ENCODE measurements around the gene OSBPL7. TPM values are rescaled to one million over a fixed set of nuclear protein-coding genes. Genes with fewer than 3 reads are reported as not detected.

Gene OSBPL7
- total and polyA plus RNA-seq, 2 donors (not counting 1 experiment from before 2014, with no cell fraction given): 51.0 to 61.3 TPM

DNA sequence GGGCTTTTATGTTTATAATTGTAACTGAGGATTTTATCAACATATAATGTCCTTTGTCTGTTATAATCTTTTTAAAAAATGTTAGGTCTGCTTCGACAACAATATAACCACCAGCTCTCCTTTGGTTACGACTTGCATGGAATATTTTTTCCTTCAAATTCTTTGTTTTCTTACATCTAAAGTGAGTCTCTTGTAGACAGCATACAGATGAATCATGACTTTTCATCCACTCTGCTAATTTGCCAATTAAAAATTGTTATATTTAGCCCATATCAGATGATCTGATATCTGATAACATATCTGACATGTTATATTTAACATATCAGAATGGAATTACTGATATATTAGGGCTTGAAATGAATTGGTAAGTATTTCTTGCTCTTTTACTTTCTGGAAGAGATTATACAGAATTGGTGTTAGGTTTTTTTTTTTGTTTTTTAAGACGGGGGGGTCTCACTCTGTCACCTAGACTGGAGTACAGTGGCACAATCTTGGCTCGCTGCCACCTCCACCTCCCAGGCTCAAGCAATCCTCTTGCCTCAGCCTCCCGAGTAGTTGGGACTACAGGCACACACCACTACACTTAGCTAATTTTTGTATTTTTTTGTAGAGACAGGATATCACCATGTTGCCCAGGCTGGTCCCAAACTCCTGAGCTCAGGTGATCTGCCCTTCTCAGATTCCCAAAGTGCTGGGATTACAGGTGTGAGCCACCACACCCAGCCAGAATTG, 61.0 kb downstream of the OSBPL7 start:
- H3K4me3 ChIP-seq (ENCODE audit: control extremely low read depth in 1 of 5, extremely low read depth in 1 of 5, insufficient read depth in 1 of 5, low read depth in 2 of 5, low read length in 4 of 5): no peak overlapping the region
- H3K27ac ChIP-seq (ENCODE audit: low read length in 2 of 2): no peak overlapping the region
- H3K9ac ChIP-seq (ENCODE audit: low read length): no peak overlapping the region
- H3K79me2 ChIP-seq (ENCODE audit: control insufficient read depth, insufficient read depth, low read length): no peaks in the 10 kb centered on the region
- Mint-ChIP-seq H3K4me3 (no peak overlapping the region), H3K27ac (no peak overlapping the region), H3K27me3 (peaks cover 19% of the 10 kb centered on the region), H3K4me1 (no peaks in the 10 kb centered on the region), H3K9me3 (ENCODE audit: insufficient read depth) (peaks cover 8% of the 10 kb centered on the region)
- ChIA-PET POLR2A (no interaction called here), CTCF (no interaction called here)
- H3K36me3 ChIP-seq (replicated peaks in 1 of 2; ENCODE audit: control extremely low read depth in 1 of 2, control insufficient read depth in 1 of 2, extremely low read depth in 1 of 2, insufficient read depth in 2 of 2, low read length in 1 of 2): no peaks in the 10 kb centered on the region
- no peak for TF ChIP-seq CTCF (IDR thresholded peaks at IDR 0.05)
- TF ChIP-seq EZH2 (IDR thresholded peaks at IDR 0.05; ENCODE audit: borderline replicate concordance, insufficient read depth, low read depth, low read length, poor library complexity, severe bottlenecking): no peak
- intact Hi-C loops (cut with micrococcal nuclease): no loop called here
- H2AFZ ChIP-seq (ENCODE audit: insufficient read depth, low read depth, low read length, poor library complexity, severe bottlenecking): no peak overlapping the region
- H3K4me1 ChIP-seq (ENCODE audit: control insufficient read depth in 2 of 2, insufficient read depth in 2 of 2, low read length in 2 of 2): no peaks in the 10 kb centered on the region
- DNase-seq (no peak), ATAC-seq (ENCODE audit: low read depth) (no peak)
- peaks cover 0 to 28% (median 21%) of the 10 kb centered on the region in 3 donors for H3K9me3 ChIP-seq (ENCODE audit: control extremely low read depth in 1 of 3, control insufficient read depth in 2 of 3, insufficient read depth in 1 of 3, low read length in 2 of 3)
- H3K4me2 ChIP-seq (replicated peaks; ENCODE audit: low read depth, low read length, poor library complexity, severe bottlenecking): no peak overlapping the region
- H4K20me1 ChIP-seq (ENCODE audit: control insufficient read depth, insufficient read depth, low read length, poor library complexity, severe bottlenecking): no peaks in the 10 kb centered on the region
- WGBS (ENCODE audit: insufficient coverage): no CpG with 5 or more reads among the region's 5 CpGs
- H3K27me3 ChIP-seq (replicated peaks in 1 of 4; ENCODE audit: control extremely low read depth in 1 of 4, control insufficient read depth in 3 of 4, insufficient read depth in 4 of 4, low read length in 3 of 4): peaks cover 0 to 3% (median 1%) of the 10 kb centered on the region in 4 experiments

- H3K27me3 Mint-ChIP-seq: peaks cover 15% of the 10 kb centered on the region
- no peak overlapping the region for H2AFZ ChIP-seq (ENCODE audit: insufficient read depth, low read depth, low read length, poor library complexity, severe bottlenecking)
- ATAC-seq (ENCODE audit: low read depth): no peak
- H3K4me1 Mint-ChIP-seq: peaks cover 2% of the 10 kb centered on the region
- no peak overlapping the region for H3K27ac ChIP-seq (ENCODE audit: low read length in 2 of 2)
- no peak for DNase-seq
- TF ChIP-seq CTCF (IDR thresholded peaks at IDR 0.05) (no peak), EZH2 (IDR thresholded peaks at IDR 0.05; ENCODE audit: borderline replicate concordance, insufficient read depth, low read depth, low read length, poor library complexity, severe bottlenecking) (no peak)
- H3K27ac Mint-ChIP-seq: no peak overlapping the region
- no peak overlapping the region for H3K4me3 ChIP-seq (ENCODE audit: control extremely low read depth in 1 of 5, extremely low read depth in 1 of 5, insufficient read depth in 1 of 5, low read depth in 2 of 5, low read length in 4 of 5)
- no peaks in the 10 kb centered on the region for H3K27me3 ChIP-seq (replicated peaks in 1 of 4; ENCODE audit: control extremely low read depth in 1 of 4, control insufficient read depth in 3 of 4, insufficient read depth in 4 of 4, low read length in 3 of 4)
- H3K9me3 ChIP-seq (ENCODE audit: control extremely low read depth in 1 of 3, control insufficient read depth in 2 of 3, insufficient read depth in 1 of 3, low read length in 2 of 3): peaks cover 0 to 25% (median 21%) of the 10 kb centered on the region in 3 donors
- CTCF ChIA-PET: no interaction called here
- no CpG with 5 or more reads among the region's 1 CpG for WGBS (ENCODE audit: insufficient coverage)
- H3K9ac ChIP-seq (ENCODE audit: low read length): no peak overlapping the region
- no peak overlapping the region for H3K4me2 ChIP-seq (replicated peaks; ENCODE audit: low read depth, low read length, poor library complexity, severe bottlenecking)
- no peaks in the 10 kb centered on the region for H3K36me3 ChIP-seq (replicated peaks in 1 of 2; ENCODE audit: control extremely low read depth in 1 of 2, control insufficient read depth in 1 of 2, extremely low read depth in 1 of 2, insufficient read depth in 2 of 2, low read length in 1 of 2)
- no peaks in the 10 kb centered on the region for H3K4me1 ChIP-seq (ENCODE audit: control insufficient read depth in 2 of 2, insufficient read depth in 2 of 2, low read length in 2 of 2)
- peaks cover 6% of the 10 kb centered on the region for H3K9me3 Mint-ChIP-seq (ENCODE audit: insufficient read depth)
- intact Hi-C loops (cut with micrococcal nuclease): no loop called here
- H4K20me1 ChIP-seq (ENCODE audit: control insufficient read depth, insufficient read depth, low read length, poor library complexity, severe bottlenecking): no peaks in the 10 kb centered on the region
- H3K4me3 Mint-ChIP-seq: no peak overlapping the region
- POLR2A ChIA-PET: no interaction called here
- no peaks in the 10 kb centered on the region for H3K79me2 ChIP-seq (ENCODE audit: control insufficient read depth, insufficient read depth, low read length)
Observed at GRCh38 chr17:47757386-47757785, 64.2 kb downstream of the OSBPL7 start.
